SK-N-SH treated with all-trans-retinoic acid at 6 μM for 48 hours (cell line): ENCODE data around the gene ADRA2B.
A peak's percentile ranks its signal among the peaks of the same experiment; 100 is the strongest.
"Not testable (repeated sequence)": the region's sequence is repeated elsewhere in the genome, so short reads cannot be mapped to it uniquely, and the experiment has no call there.

Source experiments
- ATAC-seq: fragments of 200-7000 bp; cut with Tn5 transposase; 3 replicates; pipeline ENCODE4 v1.9.1; 2020; ENCODE audit warnings: mild to moderate bottlenecking, moderate library complexity
- CSDC2 ChIP-seq: fragments of 250-450 bp; sonication (Bioruptor Pico); IDR thresholded peaks from 2 replicates; pipeline ENCODE4 v1.5.0; 2020; ENCODE audit warnings: mild to moderate bottlenecking, moderate library complexity
- ESRRG ChIP-seq: fragments of 250-450 bp; sonication (Bioruptor Pico); IDR thresholded peaks from 2 replicates; pipeline ENCODE4 v1.6.1; 2021; ENCODE audit warnings: mild to moderate bottlenecking
- OSR1 ChIP-seq: fragments of 250-450 bp; sonication (Bioruptor Pico); IDR thresholded peaks from 2 replicates; pipeline ENCODE4 v1.8.0; 2022; ENCODE audit warnings: moderate library complexity, mild to moderate bottlenecking, inconsistent platforms
- RARB ChIP-seq: fragments of 250-450 bp; sonication (Bioruptor Pico); IDR thresholded peaks from 2 replicates; pipeline ENCODE4 v1.8.0; 2021; ENCODE audit warnings: mild to moderate bottlenecking, moderate library complexity
- TCF4 ChIP-seq: fragments of 250-450 bp; sonication (Bioruptor Pico); IDR thresholded peaks from 2 replicates; pipeline ENCODE4 v1.8.0; 2021; ENCODE audit warnings: mild to moderate bottlenecking, moderate library complexity, borderline replicate concordance
- TOX ChIP-seq: fragments of 250-450 bp; sonication (Bioruptor Pico); IDR thresholded peaks from 2 replicates; pipeline ENCODE4 v1.8.0; 2021; ENCODE audit warnings: mild to moderate bottlenecking, moderate library complexity, borderline replicate concordance
- ZFP3 ChIP-seq: fragments of 250-450 bp; sonication (Bioruptor Pico); IDR thresholded peaks from 2 replicates; pipeline ENCODE4 v1.5.0; 2020; ENCODE audit warnings: mild to moderate bottlenecking, moderate library complexity
- ZNF8 ChIP-seq: fragments of 450-650 bp; formaldehyde crosslinking; IDR thresholded peaks from 2 replicates; pipeline ENCODE4 v1.5.0; 2020; ENCODE audit warnings: mild to moderate bottlenecking, moderate library complexity
- TF ChIP-seq, protein P1 (sequence below): fragments of 250-450 bp; sonication (Bioruptor Pico); IDR thresholded peaks from 2 replicates; pipeline ENCODE4 v1.5.0; 2020; ENCODE audit warnings: mild to moderate bottlenecking, moderate library complexity
- TF ChIP-seq, protein P2 (sequence below): fragments of 250-450 bp; sonication (Bioruptor Pico); IDR thresholded peaks from 2 replicates; pipeline ENCODE4 v1.8.0; 2020; ENCODE audit warnings: mild to moderate bottlenecking, moderate library complexity, borderline replicate concordance

ADRA2B gene

DNA sequence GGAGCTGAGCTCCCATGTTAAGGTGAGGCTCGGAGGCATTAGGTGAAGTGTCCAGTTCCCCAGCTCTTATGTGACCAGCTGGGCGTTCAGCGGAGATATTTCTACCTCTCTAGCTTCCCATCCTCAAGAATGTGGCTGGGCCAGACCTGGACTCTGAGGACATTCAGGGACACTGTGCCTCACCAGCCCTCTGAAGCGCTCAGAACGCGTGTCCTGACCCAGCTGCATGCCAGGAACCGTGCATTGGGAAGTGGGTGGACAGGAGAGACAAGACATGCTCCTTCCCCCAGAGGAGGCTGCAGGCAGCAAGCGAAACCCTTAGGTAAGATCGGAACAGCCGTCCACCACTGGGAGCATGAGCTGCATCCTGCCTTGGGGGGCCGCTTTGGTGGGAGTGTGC lies 43.6 kb downstream of the ADRA2B start:
- no peak for ATAC-seq
- TF ChIP-seq RARB (CRISPR knock-in tag): no peak
- TF ChIP-seq TOX (CRISPR knock-in tag): no peak
- no peak for TF ChIP-seq TCF4
- TF ChIP-seq ZNF8 (CRISPR knock-in tag): no peak
- TF ChIP-seq ESRRG (CRISPR knock-in tag): no peak

DNA sequence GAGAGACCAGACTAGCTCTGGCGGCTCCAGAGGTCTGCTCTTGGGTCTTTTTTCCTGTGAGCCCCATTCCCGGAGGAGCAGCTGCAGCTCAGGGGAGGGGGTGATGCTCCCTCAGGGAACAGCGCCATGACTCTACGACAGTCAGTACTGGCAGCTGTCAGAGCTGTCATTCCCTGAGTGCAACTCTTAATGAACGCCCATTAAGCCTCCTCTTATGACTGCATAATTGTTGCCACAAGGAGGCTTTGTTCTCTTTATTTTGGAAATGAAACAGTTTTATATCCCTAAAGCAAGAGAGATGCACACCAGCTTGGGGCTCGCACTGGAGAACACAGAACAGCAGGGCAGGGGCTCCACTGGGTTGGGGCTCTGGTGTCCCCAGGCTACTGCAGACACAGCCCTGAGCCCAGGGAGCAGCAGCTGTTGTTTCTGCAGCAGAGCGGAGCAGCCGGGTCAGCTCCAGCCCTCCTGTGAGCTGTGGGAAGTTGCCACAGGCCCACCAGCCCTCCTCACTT lies 44.3 kb downstream of the ADRA2B start:
- ATAC-seq: peak; percentile 33; the same call in 2 of the 3 replicates

- not testable (repeated sequence) for ATAC-seq
Observed at GRCh38 chr2:96071087-96071976, 45.0 kb downstream of the ADRA2B start.

DNA sequence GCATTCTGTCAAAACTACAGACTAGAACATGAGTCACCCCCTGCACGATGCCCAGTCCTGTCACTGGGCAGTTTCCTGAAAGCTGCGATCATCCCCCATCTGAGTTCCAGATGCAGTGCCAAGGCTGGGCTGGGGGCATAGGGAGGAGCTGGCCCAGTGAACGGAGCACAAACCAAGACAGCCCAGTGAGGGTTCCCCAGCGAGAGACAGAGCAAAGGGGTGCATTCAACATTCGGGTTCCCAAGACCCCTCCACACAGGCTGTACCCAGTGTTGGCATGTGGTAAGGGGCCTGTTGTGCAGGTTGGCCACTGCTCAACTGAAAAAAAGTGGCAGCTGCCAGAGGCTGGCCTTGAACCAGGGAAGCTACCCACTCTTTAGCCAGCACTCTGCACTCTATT lies 46.0 kb downstream of the ADRA2B start:
- not testable (repeated sequence) for ATAC-seq

GRCh38 chr2:96069878-96070277 lies 46.5 kb downstream of the ADRA2B start:
- ATAC-seq: not testable (repeated sequence)

GRCh38 chr2:96067902-96068581 lies 48.3 kb downstream of the ADRA2B start:
- not testable (repeated sequence) for ATAC-seq

DNA sequence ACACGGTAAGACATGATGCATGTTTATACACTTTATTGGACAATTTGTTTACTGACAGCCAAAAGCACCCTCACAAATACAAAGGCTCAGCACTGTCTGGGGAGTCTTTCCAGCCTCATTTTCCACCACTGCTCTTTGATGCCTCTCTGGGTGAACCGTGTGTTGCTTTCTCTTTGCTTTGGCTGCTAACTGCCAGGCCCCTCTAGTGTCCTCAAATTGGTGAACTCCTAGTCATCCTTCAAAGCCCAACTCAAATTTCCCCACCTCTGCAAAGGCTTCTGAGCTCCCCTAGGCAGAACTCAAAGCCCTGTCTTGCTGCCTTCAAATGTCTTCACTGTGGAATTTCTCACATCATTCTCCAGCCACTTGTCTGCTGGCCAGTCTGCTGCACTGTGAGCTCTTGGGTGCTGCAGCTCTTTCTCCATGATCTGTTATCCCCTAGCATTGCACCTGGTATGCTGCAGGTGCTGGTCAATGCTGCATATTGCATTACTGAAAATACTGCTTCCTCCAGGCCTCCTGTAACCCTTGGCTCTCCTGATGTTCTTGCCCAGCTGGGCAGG lies 49.2 kb downstream of the ADRA2B start:
- not testable (repeated sequence) for ATAC-seq
- peak; percentile 88 for TF ChIP-seq ZFP3 (CRISPR knock-in tag)

DNA sequence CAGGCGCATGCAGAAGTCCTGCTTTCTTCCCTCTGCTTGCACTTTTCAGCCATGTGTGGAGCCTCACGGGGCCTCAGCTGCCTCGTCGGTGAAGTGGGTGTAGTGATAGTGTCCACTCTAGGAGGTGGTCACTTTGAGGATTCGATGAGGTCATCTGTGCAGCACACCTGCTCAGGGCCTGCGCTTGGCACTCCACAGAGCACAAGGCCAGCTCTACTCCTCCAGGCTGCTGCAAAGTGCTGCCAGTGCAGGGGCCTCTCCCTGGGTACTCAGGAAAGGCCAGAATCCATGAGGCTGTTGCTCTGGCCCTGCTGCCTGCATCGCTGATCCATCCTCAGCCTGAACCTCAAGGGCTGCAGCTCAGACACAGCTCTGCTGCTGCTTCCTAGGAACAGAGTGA lies 49.9 kb downstream of the ADRA2B start:
- not testable (repeated sequence) for ATAC-seq

DNA sequence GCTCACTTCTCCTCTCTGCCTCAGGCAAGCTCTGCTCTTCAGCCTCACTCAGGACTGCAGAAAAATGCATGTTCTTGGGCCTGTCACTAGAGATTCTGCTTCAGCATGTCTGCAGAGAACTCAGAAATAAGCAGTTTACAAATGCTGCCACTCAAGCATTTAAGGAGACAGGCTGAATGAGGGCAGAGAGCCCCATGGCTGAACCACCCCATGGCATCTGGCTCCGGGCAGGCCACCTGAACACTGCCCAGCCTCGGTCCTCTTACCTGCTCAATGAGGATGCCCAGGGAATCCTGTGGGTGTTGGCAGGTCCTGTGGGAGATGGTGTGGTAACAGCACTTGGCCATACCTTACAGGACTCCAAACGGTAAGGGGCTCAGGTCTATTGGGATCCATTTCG lies 50.4 kb downstream of the ADRA2B start:
- ATAC-seq: not testable (repeated sequence)

GRCh38 chr2:96065381-96065930 lies 50.9 kb downstream of the ADRA2B start:
- no peak for ATAC-seq
- TF ChIP-seq, protein P1, sequence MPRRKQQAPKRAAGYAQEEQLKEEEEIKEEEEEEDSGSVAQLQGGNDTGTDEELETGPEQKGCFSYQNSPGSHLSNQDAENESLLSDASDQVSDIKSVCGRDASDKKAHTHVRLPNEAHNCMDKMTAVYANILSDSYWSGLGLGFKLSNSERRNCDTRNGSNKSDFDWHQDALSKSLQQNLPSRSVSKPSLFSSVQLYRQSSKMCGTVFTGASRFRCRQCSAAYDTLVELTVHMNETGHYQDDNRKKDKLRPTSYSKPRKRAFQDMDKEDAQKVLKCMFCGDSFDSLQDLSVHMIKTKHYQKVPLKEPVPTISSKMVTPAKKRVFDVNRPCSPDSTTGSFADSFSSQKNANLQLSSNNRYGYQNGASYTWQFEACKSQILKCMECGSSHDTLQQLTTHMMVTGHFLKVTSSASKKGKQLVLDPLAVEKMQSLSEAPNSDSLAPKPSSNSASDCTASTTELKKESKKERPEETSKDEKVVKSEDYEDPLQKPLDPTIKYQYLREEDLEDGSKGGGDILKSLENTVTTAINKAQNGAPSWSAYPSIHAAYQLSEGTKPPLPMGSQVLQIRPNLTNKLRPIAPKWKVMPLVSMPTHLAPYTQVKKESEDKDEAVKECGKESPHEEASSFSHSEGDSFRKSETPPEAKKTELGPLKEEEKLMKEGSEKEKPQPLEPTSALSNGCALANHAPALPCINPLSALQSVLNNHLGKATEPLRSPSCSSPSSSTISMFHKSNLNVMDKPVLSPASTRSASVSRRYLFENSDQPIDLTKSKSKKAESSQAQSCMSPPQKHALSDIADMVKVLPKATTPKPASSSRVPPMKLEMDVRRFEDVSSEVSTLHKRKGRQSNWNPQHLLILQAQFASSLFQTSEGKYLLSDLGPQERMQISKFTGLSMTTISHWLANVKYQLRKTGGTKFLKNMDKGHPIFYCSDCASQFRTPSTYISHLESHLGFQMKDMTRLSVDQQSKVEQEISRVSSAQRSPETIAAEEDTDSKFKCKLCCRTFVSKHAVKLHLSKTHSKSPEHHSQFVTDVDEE (CRISPR knock-in tag): no peak
- TF ChIP-seq, protein P2, sequence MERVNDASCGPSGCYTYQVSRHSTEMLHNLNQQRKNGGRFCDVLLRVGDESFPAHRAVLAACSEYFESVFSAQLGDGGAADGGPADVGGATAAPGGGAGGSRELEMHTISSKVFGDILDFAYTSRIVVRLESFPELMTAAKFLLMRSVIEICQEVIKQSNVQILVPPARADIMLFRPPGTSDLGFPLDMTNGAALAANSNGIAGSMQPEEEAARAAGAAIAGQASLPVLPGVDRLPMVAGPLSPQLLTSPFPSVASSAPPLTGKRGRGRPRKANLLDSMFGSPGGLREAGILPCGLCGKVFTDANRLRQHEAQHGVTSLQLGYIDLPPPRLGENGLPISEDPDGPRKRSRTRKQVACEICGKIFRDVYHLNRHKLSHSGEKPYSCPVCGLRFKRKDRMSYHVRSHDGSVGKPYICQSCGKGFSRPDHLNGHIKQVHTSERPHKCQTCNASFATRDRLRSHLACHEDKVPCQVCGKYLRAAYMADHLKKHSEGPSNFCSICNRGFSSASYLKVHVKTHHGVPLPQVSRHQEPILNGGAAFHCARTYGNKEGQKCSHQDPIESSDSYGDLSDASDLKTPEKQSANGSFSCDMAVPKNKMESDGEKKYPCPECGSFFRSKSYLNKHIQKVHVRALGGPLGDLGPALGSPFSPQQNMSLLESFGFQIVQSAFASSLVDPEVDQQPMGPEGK (CRISPR knock-in tag): no peak
- no peak for TF ChIP-seq OSR1 (CRISPR knock-in tag)
- TF ChIP-seq CSDC2 (CRISPR knock-in tag): no peak

- ATAC-seq: not testable (repeated sequence)
Observed at GRCh38 chr2:96064760-96065159, 51.6 kb downstream of the ADRA2B start.

DNA sequence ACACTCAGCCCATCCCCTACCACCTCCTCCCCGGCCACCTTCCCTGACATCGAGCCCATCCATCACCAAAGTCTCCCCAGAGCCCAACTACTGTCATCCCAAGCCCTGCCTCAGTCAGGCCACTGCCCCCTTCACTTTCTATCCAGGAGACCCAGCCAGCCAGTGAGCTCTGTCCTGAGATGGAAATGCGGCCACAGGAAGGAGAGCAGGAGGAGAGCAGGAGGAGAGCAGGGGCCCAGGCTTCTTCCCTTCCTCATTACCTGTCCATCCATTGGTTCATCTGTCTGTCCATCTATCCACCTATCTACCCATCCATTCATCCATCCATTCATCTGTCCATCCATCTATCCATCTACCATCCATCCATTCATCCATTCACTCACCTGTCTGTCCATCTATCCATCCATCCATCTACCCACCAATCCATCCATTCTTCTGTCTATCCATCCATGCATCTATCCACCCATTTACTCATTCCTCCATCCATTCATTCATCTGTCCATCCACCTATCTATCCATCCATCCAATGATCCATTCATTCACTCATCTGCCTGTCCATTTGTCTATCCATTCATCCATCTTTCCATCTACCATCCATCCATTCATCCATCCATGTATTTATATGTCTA lies 52.2 kb downstream of the ADRA2B start:
- ATAC-seq: not testable (repeated sequence)

GRCh38 chr2:96063116-96063899 lies 53.1 kb downstream of the ADRA2B start:
- peak; percentile 84 for ATAC-seq
